SJSA1 (cell line): ENCODE data around the gene SYNDIG1. TPM values are rescaled to one million over a fixed set of nuclear protein-coding genes. Genes with fewer than 3 reads are reported as not detected.

Experiments
- DNase-seq, 2 experiments: peaks; one replicate each; pipeline ENCODE4 v3.0.0-alpha.2; 2015 to 2020; ENCODE audit warnings: low spot score in 2 of 2, low read depth in 1 of 2
- H3K27ac ChIP-seq: fragments of 250-450 bp; sonication (Bioruptor Pico); 2 replicates; pipeline ENCODE4 v1.5.1; 2020; ENCODE audit warnings: mild to moderate bottlenecking, moderate library complexity
- H3K27me3 ChIP-seq: fragments of 250-450 bp; sonication (Bioruptor Pico); replicated peaks from 2 replicates; pipeline ENCODE4 v1.5.1; 2020; ENCODE audit warnings: mild to moderate bottlenecking, moderate library complexity
- H3K36me3 ChIP-seq: fragments of 250-450 bp; sonication (Bioruptor Pico); 2 replicates; pipeline ENCODE4 v1.5.1; 2020; ENCODE audit warnings: mild to moderate bottlenecking
- H3K4me1 ChIP-seq: fragments of 250-450 bp; sonication (Bioruptor Pico); replicated peaks from 2 replicates; pipeline ENCODE4 v1.6.1; 2021; ENCODE audit warnings: mild to moderate bottlenecking
- H3K4me3 ChIP-seq: fragments of 250-450 bp; sonication (Bioruptor Pico); 2 replicates; pipeline ENCODE4 v1.5.1; 2020; ENCODE audit warnings: mild to moderate bottlenecking
- H3K9me3 ChIP-seq: fragments of 250-450 bp; sonication (Bioruptor Pico); replicated peaks from 2 replicates; pipeline ENCODE4 v1.5.1; 2020; ENCODE audit warnings: mild to moderate bottlenecking
- total RNA-seq: library from RNA; depleted of rRNA; stranded (reverse); fragments of >200 nt; shearing (Covaris generic); gene quantifications from 2 replicates; pipeline ENCODE4 v1.2.3, GENCODE V29; 2014

Gene SYNDIG1
- total RNA-seq, 1 experiment from 2014 or later, result not detected

DNA sequence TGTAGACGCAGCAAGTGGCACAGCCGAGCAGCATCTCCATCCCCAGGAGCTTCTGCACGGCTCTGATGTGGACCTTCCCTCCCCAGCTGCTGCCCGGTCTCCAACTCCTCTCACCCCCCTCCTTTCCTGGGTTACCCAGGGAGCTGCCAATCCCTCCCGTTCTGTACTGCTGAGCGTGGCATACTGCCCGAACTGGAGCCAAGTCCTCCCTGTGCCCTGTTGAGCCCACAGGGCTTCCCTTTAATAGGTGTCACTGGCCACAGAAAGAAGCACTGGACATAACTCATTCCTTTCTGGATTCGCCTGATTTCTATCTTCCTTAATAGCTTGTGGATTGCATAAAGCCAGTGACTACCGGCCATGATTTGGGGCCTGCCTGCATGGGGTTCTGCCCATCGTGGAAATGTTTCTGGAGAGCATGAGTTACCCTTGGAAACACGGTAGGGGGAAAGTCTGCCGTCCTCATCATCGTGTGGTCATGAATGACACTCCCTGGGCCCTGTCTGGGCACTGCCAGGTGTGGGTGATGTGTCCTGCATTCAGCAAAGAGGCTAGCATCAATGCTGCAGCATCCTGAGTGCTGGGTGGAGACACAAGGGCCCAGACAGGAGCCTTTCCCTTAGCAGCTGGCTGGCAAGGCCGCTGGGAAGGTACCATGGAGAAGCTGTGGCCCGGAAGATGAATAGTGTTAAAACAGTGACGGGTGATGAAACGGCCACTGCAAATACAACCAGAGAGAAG lies 189.7 kb downstream of the SYNDIG1 start:
- Histone ChIP-seq H3K4me3 (no peak overlapping the region), H3K36me3 (no peaks in the 10 kb centered on the region), H3K4me1 (peaks cover 8% of the 10 kb centered on the region), H3K27ac (no peak overlapping the region), H3K9me3 (no peaks in the 10 kb centered on the region), H3K27me3 (no peaks in the 10 kb centered on the region)
- DNase-seq, result no peak

- no peaks in the 10 kb centered on the region for H3K27me3 ChIP-seq
- H3K4me3 ChIP-seq, result no peak overlapping the region
- H3K4me1 ChIP-seq, result peaks cover 7% of the 10 kb centered on the region
- H3K9me3 ChIP-seq, result no peaks in the 10 kb centered on the region
- DNase-seq, result no peak
- H3K36me3 ChIP-seq, result no peaks in the 10 kb centered on the region
- H3K27ac ChIP-seq, result no peak overlapping the region
These were observed 190.4 kb downstream of the SYNDIG1 start for GRCh38 chr20:24659835-24660234.

GRCh38 chr20:24660651-24661050 lies 191.2 kb downstream of the SYNDIG1 start:
- no peaks in the 10 kb centered on the region for H3K36me3 ChIP-seq
- no peak overlapping the region for H3K27ac ChIP-seq
- peaks cover 7% of the 10 kb centered on the region for H3K4me1 ChIP-seq
- no peaks in the 10 kb centered on the region for H3K27me3 ChIP-seq
- H3K4me3 ChIP-seq, result no peak overlapping the region
- no peaks in the 10 kb centered on the region for H3K9me3 ChIP-seq
- DNase-seq, result no peak

DNA sequence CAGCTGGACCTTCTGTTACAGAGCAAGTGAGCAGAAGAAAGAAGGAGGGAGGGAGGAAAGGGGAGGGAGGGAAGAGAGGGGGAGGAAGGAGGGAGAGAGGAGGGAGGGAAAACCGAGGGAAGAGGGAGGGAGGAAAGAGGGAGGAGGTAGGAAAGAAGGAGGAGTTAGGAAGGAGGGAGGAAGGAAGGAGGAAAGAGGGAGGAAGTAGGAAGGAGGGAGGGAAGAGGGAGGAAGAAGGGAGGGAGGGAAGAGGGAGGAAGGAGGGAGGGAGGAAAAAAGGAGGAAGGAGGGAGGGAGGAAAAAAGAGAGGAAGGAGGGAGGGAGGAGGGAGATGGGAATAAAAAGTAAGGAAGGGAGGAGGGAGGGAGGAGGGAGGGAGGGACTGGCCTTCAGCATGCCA lies 191.8 kb downstream of the SYNDIG1 start:
- no peaks in the 10 kb centered on the region for H3K9me3 ChIP-seq
- no peak for DNase-seq

GRCh38 chr20:24662322-24662721 lies 192.9 kb downstream of the SYNDIG1 start:
- Histone ChIP-seq H3K36me3 (no peaks in the 10 kb centered on the region), H3K4me3 (no peak overlapping the region), H3K27me3 (no peaks in the 10 kb centered on the region), H3K9me3 (no peaks in the 10 kb centered on the region), H3K4me1 (peaks cover 7% of the 10 kb centered on the region), H3K27ac (no peak overlapping the region)
- no peak for DNase-seq

More for the DNA sequence above, 191.8 kb downstream of the SYNDIG1 start:
- H3K27ac ChIP-seq, result no peak overlapping the region
- no peaks in the 10 kb centered on the region for H3K36me3 ChIP-seq
- peaks cover 7% of the 10 kb centered on the region for H3K4me1 ChIP-seq
- no peaks in the 10 kb centered on the region for H3K27me3 ChIP-seq
- no peak overlapping the region for H3K4me3 ChIP-seq

GRCh38 chr20:24662752-24663365 lies 193.4 kb downstream of the SYNDIG1 start:
- Histone ChIP-seq H3K27ac (no peak overlapping the region), H3K27me3 (no peaks in the 10 kb centered on the region), H3K36me3 (no peaks in the 10 kb centered on the region), H3K4me1 (peaks cover 7% of the 10 kb centered on the region), H3K9me3 (no peaks in the 10 kb centered on the region), H3K4me3 (no peak overlapping the region)
- no peak for DNase-seq

DNA sequence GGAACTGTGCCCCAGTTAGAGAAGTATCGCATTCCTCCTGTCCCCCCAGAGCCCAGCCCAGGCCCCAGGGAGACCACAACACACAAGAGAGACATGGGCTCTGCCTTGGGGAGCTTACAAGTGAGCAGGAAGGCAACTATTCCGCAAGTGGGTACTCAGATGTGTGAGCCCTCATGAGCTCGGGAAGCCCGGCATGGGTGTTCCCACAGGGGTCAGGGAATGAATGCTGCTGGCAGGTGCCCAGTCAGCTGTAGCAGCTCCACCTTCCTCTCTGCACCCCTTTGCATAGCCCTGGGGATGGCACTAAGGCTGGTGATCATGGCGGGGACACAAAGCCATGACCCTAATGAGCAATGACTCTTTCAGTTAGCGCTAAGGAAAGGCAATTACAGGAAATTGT lies 194.1 kb downstream of the SYNDIG1 start:
- Histone ChIP-seq H3K9me3 (no peaks in the 10 kb centered on the region), H3K27ac (no peak overlapping the region), H3K36me3 (no peaks in the 10 kb centered on the region), H3K4me3 (no peak overlapping the region), H3K4me1 (peaks cover 7% of the 10 kb centered on the region), H3K27me3 (no peaks in the 10 kb centered on the region)
- DNase-seq, result no peak

GRCh38 chr20:24664266-24664986 lies 195.0 kb downstream of the SYNDIG1 start:
- Histone ChIP-seq H3K9me3 (no peaks in the 10 kb centered on the region), H3K27ac (no peak overlapping the region), H3K4me3 (no peak overlapping the region), H3K4me1 (peaks cover 7% of the 10 kb centered on the region), H3K36me3 (no peaks in the 10 kb centered on the region), H3K27me3 (no peaks in the 10 kb centered on the region)
- no peak for DNase-seq

- Histone ChIP-seq H3K36me3 (no peaks in the 10 kb centered on the region), H3K4me3 (no peak overlapping the region), H3K4me1 (peaks cover 12% of the 10 kb centered on the region), H3K27me3 (no peaks in the 10 kb centered on the region), H3K27ac (no peak overlapping the region), H3K9me3 (no peaks in the 10 kb centered on the region)
- DNase-seq, result no peak
These were observed 195.8 kb downstream of the SYNDIG1 start for GRCh38 chr20:24665196-24665595.

DNA sequence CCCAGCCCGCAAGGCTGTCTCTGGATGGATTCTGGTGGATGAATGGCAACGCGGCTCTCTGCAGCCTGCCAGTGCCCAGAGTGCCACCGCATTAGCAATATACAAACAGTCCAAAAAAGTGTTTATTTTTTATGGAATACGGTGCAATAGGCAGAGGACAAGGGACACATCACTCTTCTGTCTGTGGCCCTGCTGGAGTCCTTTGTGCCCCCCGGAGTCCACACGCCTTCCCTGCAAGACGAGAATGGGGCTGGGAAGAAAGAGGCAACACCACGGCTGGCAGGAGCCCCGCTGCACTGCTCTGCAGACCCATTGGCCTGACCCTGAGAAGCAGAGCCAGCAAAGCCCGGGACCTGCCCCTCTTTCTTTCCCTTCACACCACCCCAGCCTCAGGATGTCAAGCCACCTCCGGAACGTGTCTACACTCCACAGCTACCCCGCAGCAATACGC lies 196.3 kb downstream of the SYNDIG1 start:
- Histone ChIP-seq H3K27me3 (no peaks in the 10 kb centered on the region), H3K36me3 (no peaks in the 10 kb centered on the region), H3K4me1 (peaks cover 13% of the 10 kb centered on the region), H3K9me3 (no peaks in the 10 kb centered on the region), H3K27ac (no peak overlapping the region), H3K4me3 (no peak overlapping the region)
- no peak for DNase-seq

DNA sequence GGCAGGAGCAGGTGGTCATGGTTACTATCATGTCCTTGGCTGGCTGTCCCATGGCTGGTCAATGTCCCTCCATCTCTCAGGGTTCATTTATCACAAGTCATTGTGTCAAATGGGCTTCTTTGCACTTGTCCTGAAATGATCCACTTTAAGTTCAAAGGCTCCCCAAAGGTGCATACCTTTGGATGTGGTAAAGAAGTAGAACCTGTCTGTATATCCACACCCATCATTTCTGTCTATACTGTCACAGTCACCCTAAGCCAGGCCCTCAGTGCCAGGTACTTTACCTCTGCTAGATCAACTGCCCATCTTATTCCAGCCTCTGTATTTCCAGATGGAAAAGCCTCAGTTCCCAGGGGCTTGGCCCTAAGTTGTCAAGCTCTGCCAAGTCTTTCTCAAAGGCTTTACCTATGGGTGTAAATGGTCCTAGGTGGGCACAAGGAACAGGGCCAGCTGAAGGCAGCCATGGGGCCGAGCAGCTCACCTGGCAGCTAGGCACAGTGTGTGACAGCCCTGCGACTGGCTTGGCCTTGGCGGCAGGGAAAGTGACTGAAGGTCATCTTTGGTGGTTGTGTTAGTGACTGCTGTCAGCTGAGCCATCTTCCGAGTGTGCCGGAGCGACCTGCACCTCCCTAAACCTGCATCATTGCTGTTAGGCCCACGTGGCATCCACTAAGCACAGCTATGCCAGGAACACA lies 198.4 kb downstream of the SYNDIG1 start:
- Histone ChIP-seq H3K4me1 (peaks cover 31% of the 10 kb centered on the region), H3K27ac (no peak overlapping the region), H3K4me3 (no peak overlapping the region), H3K9me3 (no peaks in the 10 kb centered on the region), H3K36me3 (no peaks in the 10 kb centered on the region), H3K27me3 (no peaks in the 10 kb centered on the region)
- no peak for DNase-seq

GRCh38 chr20:24668384-24668702 lies 198.9 kb downstream of the SYNDIG1 start:
- no peaks in the 10 kb centered on the region for H3K27me3 ChIP-seq
- no peak overlapping the region for H3K27ac ChIP-seq
- DNase-seq, result no peak
- H3K4me3 ChIP-seq, result no peak overlapping the region
- H3K36me3 ChIP-seq, result no peaks in the 10 kb centered on the region
- no peaks in the 10 kb centered on the region for H3K9me3 ChIP-seq
- H3K4me1 ChIP-seq, result peaks cover 36% of the 10 kb centered on the region

- Histone ChIP-seq H3K4me1 (peaks cover 41% of the 10 kb centered on the region), H3K36me3 (no peaks in the 10 kb centered on the region), H3K27me3 (no peaks in the 10 kb centered on the region), H3K4me3 (no peak overlapping the region), H3K9me3 (no peaks in the 10 kb centered on the region), H3K27ac (no peak overlapping the region)
- no peak for DNase-seq
These were observed 199.4 kb downstream of the SYNDIG1 start for GRCh38 chr20:24668791-24669190.

- peaks cover 46% of the 10 kb centered on the region for H3K4me1 ChIP-seq
- H3K4me3 ChIP-seq, result no peak overlapping the region
- DNase-seq, result no peak
- H3K27me3 ChIP-seq, result no peaks in the 10 kb centered on the region
- H3K27ac ChIP-seq, result no peak overlapping the region
- no peaks in the 10 kb centered on the region for H3K36me3 ChIP-seq
- no peaks in the 10 kb centered on the region for H3K9me3 ChIP-seq
These were observed 200.3 kb downstream of the SYNDIG1 start for GRCh38 chr20:24669701-24670100.
